ENCODE measurements around the gene OSMR.

- TF ChIP-seq CTCF (IDR thresholded peaks at IDR 0.05) = no peak
- TF ChIP-seq EZH2 (IDR thresholded peaks at IDR 0.05; ENCODE audit: borderline replicate concordance, insufficient read depth, low read depth, low read length, poor library complexity, severe bottlenecking) = no peak
These were observed 89.6 kb downstream of the OSMR start for GRCh38 chr5:38935437-38935836.
